ENCODE data around the gene PCIF1. TPM values are rescaled to one million over a fixed set of nuclear protein-coding genes. Genes with fewer than 3 reads are reported as not detected.

The PCIF1 gene
- total and polyA plus RNA-seq, 9 of the 15 experiments (the other 6 are each of a cell fraction or from before 2014, with no cell fraction given) = 5.8 to 29.4 (median 11.3) TPM

DNA sequence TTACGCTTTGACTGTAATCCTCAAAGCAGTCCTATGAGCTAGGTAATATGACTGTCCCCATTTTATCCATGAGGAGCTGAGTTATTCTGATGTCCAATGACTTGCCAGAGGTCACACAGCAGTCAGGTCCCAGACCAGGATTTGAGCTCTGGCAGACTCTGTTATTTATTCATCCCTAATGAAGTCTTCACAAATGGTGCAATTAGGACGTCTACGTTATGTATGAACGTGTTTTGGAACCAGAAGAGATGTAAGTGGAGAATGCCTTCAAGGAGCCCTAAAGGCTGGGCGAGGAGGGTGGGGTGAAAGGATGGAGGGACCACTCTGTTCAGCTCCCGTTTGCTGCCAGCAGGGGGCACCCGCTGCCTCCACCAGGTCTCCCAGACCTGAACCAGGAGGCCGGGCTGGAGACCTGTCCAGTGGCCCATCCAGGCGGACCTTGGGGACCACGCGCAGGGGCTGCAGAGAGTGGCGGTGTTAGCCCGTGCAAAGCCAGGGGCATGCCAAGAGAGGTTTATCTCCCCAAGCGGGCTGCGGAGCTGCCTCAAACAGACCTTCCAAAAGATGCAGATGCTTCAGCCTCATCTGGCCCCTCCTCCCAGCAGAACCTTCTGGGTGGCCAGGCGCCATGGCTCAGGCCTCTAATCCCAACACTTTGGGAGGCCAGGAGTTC is 52.8 kb downstream of the PCIF1 start (continued):
- TF ChIP-seq DEAF1 (CRISPR knock-in tag; IDR thresholded peaks at IDR 0.05) (peak; percentile 37; the same call in 1 of the 2 replicates), YY1 (IDR thresholded peaks at IDR 0.05; ENCODE audit: borderline replicate concordance in 1 of 3, control insufficient read depth in 1 of 3, extremely low read depth in 1 of 3, insufficient read depth in 3 of 3, insufficient read length in 1 of 3, insufficient replicate concordance in 2 of 3, low read depth in 1 of 3, low read length in 2 of 3) (peak in 1 of 3 experiments; percentile 23), RCOR1 (IDR thresholded peaks at IDR 0.05; ENCODE audit: borderline replicate concordance in 1 of 2, low read depth in 2 of 2, low read length in 2 of 2) (peak in 1 of 2 experiments; percentile 82; a peak in 2 of 4 replicates), SMC3 (conservative IDR thresholded peaks at IDR 0.05; ENCODE audit: insufficient read depth, low read depth, low read length) (peak; percentile 72), LCOR (CRISPR knock-in tag; IDR thresholded peaks at IDR 0.05) (0 out of 2 replicates have a peak, but pooled peaks have one; percentile 28), U2AF1 (optimal IDR thresholded peaks at IDR 0.05; ENCODE audit: low read depth, low read length) (no peak), MAZ (CRISPR knock-in tag; conservative IDR thresholded peaks at IDR 0.05 in 1 of 2, IDR thresholded peaks at IDR 0.05 in 1 of 2) (peak; percentile 17 to 87; a peak in 3 of 4 replicates), RAD21 (CRISPR knock-in tag; conservative IDR thresholded peaks at IDR 0.05 in 1 of 2, IDR thresholded peaks at IDR 0.05 in 1 of 2) (peak; percentile 57 to 76), XRCC5 (IDR thresholded peaks at IDR 0.05; ENCODE audit: low read depth, low read length) (0 out of 2 replicates have a peak, but pooled peaks have one; percentile 79), GABPB1 (CRISPR knock-in tag; IDR thresholded peaks at IDR 0.05) (peak; percentile 60; the same call in 1 of the 2 replicates), L3MBTL2 (IDR thresholded peaks at IDR 0.05) (no peak), ZBED1 (IDR thresholded peaks at IDR 0.05) (no peak), TFAP4 (CRISPR knock-in tag; IDR thresholded peaks at IDR 0.05; ENCODE audit: borderline replicate concordance) (peak; percentile 46; the same call in 1 of the 2 replicates), ZKSCAN8 (CRISPR knock-in tag; IDR thresholded peaks at IDR 0.05) (no peak)
- TF ChIP-seq, protein P1, sequence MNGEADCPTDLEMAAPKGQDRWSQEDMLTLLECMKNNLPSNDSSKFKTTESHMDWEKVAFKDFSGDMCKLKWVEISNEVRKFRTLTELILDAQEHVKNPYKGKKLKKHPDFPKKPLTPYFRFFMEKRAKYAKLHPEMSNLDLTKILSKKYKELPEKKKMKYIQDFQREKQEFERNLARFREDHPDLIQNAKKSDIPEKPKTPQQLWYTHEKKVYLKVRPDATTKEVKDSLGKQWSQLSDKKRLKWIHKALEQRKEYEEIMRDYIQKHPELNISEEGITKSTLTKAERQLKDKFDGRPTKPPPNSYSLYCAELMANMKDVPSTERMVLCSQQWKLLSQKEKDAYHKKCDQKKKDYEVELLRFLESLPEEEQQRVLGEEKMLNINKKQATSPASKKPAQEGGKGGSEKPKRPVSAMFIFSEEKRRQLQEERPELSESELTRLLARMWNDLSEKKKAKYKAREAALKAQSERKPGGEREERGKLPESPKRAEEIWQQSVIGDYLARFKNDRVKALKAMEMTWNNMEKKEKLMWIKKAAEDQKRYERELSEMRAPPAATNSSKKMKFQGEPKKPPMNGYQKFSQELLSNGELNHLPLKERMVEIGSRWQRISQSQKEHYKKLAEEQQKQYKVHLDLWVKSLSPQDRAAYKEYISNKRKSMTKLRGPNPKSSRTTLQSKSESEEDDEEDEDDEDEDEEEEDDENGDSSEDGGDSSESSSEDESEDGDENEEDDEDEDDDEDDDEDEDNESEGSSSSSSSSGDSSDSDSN (IDR thresholded peaks at IDR 0.05; ENCODE audit: borderline replicate concordance in 1 of 2, low read depth in 2 of 2, low read length in 2 of 2) = 0 out of 4 replicates have a peak, but pooled peaks of 1 of the 2 experiments have one; percentile 50
- TF ChIP-seq, protein P2, sequence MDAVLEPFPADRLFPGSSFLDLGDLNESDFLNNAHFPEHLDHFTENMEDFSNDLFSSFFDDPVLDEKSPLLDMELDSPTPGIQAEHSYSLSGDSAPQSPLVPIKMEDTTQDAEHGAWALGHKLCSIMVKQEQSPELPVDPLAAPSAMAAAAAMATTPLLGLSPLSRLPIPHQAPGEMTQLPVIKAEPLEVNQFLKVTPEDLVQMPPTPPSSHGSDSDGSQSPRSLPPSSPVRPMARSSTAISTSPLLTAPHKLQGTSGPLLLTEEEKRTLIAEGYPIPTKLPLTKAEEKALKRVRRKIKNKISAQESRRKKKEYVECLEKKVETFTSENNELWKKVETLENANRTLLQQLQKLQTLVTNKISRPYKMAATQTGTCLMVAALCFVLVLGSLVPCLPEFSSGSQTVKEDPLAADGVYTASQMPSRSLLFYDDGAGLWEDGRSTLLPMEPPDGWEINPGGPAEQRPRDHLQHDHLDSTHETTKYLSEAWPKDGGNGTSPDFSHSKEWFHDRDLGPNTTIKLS (IDR thresholded peaks at IDR 0.05; ENCODE audit: borderline replicate concordance, low read depth) = no peak

All from K562 (cell line).